Gastroesophageal sphincter (tissue), 4 donors: ENCODE results near the gene EIF3J. TPM values are rescaled to one million over a fixed set of nuclear protein-coding genes. Genes with fewer than 3 reads are reported as not detected.

Source experiments
- ATAC-seq: fragments of 150-250 bp; one replicate; pipeline ENCODE4 v1.9.1; 2016; ENCODE audit warnings: mild to moderate bottlenecking, moderate library complexity
- H3K27ac ChIP-seq, 4 donors: fragments of 200-600 bp; sonication (generic) in 3 of 4; 1 replicate in 3 of 4; 2 replicates in 1 of 4; pipeline ENCODE4 v1.5.1; 2016 to 2019
- H3K27me3 ChIP-seq: fragments of 200-600 bp; sonication (generic); one replicate; pipeline ENCODE4 v1.5.1; 2019
- H3K36me3 ChIP-seq, 2 donors: fragments of 200-600 bp; sonication (generic); one replicate each; pipeline ENCODE4 v1.5.1; 2019; ENCODE audit warnings: control low read depth in 1 of 2
- H3K4me1 ChIP-seq, 3 donors: fragments of 200-600 bp; sonication (generic); 1 replicate in 2 of 3; 2 replicates in 1 of 3; pipeline ENCODE4 v1.5.1; 2016 to 2019; ENCODE audit warnings: control low read depth in 2 of 3
- H3K4me3 ChIP-seq, 2 donors: fragments of 200-600 bp; sonication (generic); one replicate each; pipeline ENCODE4 v1.5.1; 2019; ENCODE audit warnings: mild to moderate bottlenecking in 1 of 2, moderate library complexity in 1 of 2
- H3K9me3 ChIP-seq, 3 donors: fragments of 200-600 bp; sonication (generic); one replicate each; pipeline ENCODE4 v1.5.1; 2017 to 2019; ENCODE audit warnings: control low read depth in 2 of 3
- EP300 ChIP-seq: sonication (generic); formaldehyde crosslinking; IDR thresholded peaks from one replicate; pipeline ENCODE4 v1.6.1; 2017; ENCODE audit warnings: antibody characterized with exemption, mild to moderate bottlenecking
- POLR2A ChIP-seq, 2 donors: fragments of 450-650 bp; IDR thresholded peaks; one replicate each; pipeline ENCODE4 v1.6.1; 2017; ENCODE audit warnings: antibody characterized with exemption in 2 of 2, mild to moderate bottlenecking in 2 of 2, moderate library complexity in 1 of 2
- POLR2AphosphoS5 ChIP-seq: sonication (generic); formaldehyde crosslinking; IDR thresholded peaks from one replicate; pipeline ENCODE4 v1.6.1; 2017; ENCODE audit warnings: antibody characterized with exemption
- WGBS, 2 donors: methylation state at CpG; one replicate each; pipeline ENCODE4 v1.1.5; 2018; ENCODE audit warnings: low coverage in 1 of 2; 5-methylcytosine and 5-hydroxymethylcytosine counted together
- total RNA-seq, 4 donors: library from RNA; depleted of rRNA; stranded (reverse); fragments of >200 nt; gene quantifications; one replicate each; pipeline ENCODE4 v1.1.0, GENCODE V29; 2016
- TF ChIP-seq, protein P1 (sequence below), 4 experiments: fragments of 200-600 bp in 2 of 4; fragments of 450-650 bp in 2 of 4; sonication (generic) in 1 of 4; IDR thresholded peaks; one replicate each; pipeline ENCODE4 v1.5.1; 2017 to 2019; ENCODE audit warnings: antibody characterized with exemption in 4 of 4, mild to moderate bottlenecking in 2 of 4, moderate library complexity in 2 of 4

EIF3J gene
- total RNA-seq, 4 donors from 2014 or later: 57.0 to 60.6 (median 57.0) TPM

DNA sequence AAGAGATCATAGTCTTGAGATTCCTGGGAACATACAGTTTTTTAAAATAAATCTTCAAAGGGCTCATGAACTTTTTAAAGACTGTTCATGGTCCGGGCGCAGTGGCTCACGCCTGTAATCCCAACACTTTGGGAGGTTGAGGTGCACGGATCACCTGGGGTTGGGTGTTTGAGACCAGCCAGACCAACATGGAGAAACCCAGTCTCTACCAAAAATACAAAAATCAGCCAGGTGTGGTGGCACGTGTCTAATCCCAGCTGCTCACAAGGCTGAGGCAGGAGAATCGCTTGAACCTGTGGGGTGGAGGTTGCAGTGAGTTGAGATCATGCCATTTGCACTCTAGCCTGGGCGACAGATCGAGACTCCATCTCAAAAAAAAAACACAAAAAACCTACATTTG is 41.4 kb upstream of the EIF3J start:
- TF ChIP-seq POLR2A (IDR thresholded peaks at IDR 0.05): no peak
- TF ChIP-seq, protein P1, sequence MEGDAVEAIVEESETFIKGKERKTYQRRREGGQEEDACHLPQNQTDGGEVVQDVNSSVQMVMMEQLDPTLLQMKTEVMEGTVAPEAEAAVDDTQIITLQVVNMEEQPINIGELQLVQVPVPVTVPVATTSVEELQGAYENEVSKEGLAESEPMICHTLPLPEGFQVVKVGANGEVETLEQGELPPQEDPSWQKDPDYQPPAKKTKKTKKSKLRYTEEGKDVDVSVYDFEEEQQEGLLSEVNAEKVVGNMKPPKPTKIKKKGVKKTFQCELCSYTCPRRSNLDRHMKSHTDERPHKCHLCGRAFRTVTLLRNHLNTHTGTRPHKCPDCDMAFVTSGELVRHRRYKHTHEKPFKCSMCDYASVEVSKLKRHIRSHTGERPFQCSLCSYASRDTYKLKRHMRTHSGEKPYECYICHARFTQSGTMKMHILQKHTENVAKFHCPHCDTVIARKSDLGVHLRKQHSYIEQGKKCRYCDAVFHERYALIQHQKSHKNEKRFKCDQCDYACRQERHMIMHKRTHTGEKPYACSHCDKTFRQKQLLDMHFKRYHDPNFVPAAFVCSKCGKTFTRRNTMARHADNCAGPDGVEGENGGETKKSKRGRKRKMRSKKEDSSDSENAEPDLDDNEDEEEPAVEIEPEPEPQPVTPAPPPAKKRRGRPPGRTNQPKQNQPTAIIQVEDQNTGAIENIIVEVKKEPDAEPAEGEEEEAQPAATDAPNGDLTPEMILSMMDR (IDR thresholded peaks at IDR 0.05): no peak
- TF ChIP-seq EP300: no peak
- TF ChIP-seq POLR2AphosphoS5: no peak
- Histone ChIP-seq H3K9me3 (no peaks in the 10 kb centered on the region), H3K4me1 (no peaks in the 10 kb centered on the region), H3K27me3 (no peaks in the 10 kb centered on the region), H3K36me3 (peaks cover 0 to 97% of the 10 kb centered on the region in 2 donors), H3K27ac (no peak overlapping the region), H3K4me3 (no peak overlapping the region)
- ATAC-seq: no peak
- WGBS, 2 donors: 88 to 98% methylated on average over 7 to 8 of the region's 8 CpGs

DNA sequence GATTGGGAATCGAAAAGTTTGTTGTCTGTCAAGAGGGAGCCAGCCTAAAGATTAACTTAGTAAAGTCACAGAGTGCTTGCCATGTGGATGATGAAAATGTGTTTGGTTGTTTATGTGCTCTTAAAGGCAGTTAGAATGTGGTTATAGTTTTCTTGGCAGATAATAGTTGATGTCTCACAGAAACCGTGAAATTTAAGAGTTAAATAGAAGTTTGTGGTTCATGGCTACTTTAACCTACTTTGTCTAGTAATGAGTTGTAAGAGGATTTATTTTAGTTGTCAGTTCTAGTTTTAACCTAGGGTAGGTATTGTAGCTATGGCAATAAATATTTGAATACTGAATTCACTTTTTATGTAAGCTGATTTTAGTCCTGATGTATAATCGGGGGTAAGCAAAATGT is 36.4 kb upstream of the EIF3J start:
- peaks cover 0 to 68% of the 10 kb centered on the region in 2 donors for H3K36me3 ChIP-seq
- no peaks in the 10 kb centered on the region for H3K9me3 ChIP-seq
- H3K27me3 ChIP-seq: no peaks in the 10 kb centered on the region
- no peaks in the 10 kb centered on the region for H3K4me1 ChIP-seq
- ATAC-seq: no peak
- TF ChIP-seq EP300 (no peak), POLR2A (IDR thresholded peaks at IDR 0.05) (no peak), POLR2AphosphoS5 (no peak)
- TF ChIP-seq, protein P1 (IDR thresholded peaks at IDR 0.05): no peak
- 71 to 73% methylated on average over 2 to 3 of the region's 3 CpGs for WGBS, 2 donors
- H3K4me3 ChIP-seq: no peak overlapping the region
- H3K27ac ChIP-seq: no peak overlapping the region

DNA sequence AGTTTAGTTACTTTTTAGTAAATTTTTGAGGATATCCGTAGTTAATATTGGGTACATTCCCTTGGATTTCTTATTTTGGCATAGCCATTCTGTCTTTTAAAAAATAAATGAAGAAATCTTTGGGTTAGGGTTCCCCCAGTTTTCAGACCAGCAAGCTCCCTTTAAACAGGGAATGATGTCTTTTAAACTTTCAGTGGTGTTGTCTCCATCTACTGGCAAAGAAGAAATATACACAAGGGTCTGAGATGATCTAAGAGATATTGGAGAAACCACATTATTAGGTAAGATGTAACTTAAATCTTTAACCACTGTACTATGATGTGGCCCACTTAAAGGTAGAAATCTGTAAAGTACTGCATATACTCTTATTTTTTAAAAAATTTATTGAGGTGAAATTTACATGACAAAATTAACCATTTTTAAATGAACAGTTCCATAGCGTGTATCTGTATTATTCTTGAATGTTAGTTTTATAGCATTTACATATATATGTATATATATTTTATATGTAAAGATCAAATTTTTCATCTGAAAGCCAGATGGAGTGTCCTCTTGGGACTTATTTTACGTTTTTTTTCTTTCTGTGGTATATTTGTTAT is 35.1 kb upstream of the EIF3J start:
- WGBS, 2 donors: 69 to 81% methylated on average over 2 to 3 of the region's 3 CpGs
- H3K4me3 ChIP-seq: no peak overlapping the region
- H3K4me1 ChIP-seq: no peaks in the 10 kb centered on the region
- no peak for ATAC-seq
- H3K27me3 ChIP-seq: no peaks in the 10 kb centered on the region
- peaks cover 0 to 63% of the 10 kb centered on the region in 2 donors for H3K36me3 ChIP-seq
- no peak overlapping the region for H3K27ac ChIP-seq
- TF ChIP-seq POLR2AphosphoS5 (no peak), POLR2A (IDR thresholded peaks at IDR 0.05) (no peak), EP300 (no peak)
- TF ChIP-seq, protein P1 (IDR thresholded peaks at IDR 0.05): peak; percentile 36 to 69 (median 54)
- H3K9me3 ChIP-seq: no peaks in the 10 kb centered on the region

DNA sequence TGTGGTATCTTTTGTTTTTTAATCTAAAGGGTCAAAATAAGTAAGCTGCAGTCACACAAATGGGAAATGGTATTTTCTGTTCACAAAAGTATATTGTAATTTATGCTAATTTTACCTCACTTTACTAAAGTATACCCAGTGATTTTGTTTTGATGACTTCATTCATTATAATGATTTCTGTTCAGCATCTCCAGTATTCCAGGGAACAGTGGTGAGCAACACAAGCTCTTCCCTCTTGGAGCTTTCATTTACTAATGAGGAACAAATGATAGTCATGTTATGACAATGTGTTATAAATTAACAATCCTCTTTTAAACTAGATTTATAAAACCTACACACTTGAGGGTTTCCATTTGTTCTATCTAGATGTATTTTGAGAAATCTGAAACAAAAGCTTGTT is 20.5 kb upstream of the EIF3J start:
- H3K27ac ChIP-seq: no peak overlapping the region
- H3K4me3 ChIP-seq: no peak overlapping the region
- no peaks in the 10 kb centered on the region for H3K27me3 ChIP-seq
- ATAC-seq: no peak
- no peaks in the 10 kb centered on the region for H3K4me1 ChIP-seq
- TF ChIP-seq POLR2A (IDR thresholded peaks at IDR 0.05): no peak
- TF ChIP-seq, protein P1 (IDR thresholded peaks at IDR 0.05): no peak
- TF ChIP-seq EP300: no peak
- TF ChIP-seq POLR2AphosphoS5: no peak
- H3K9me3 ChIP-seq: no peaks in the 10 kb centered on the region
- peaks cover 0 to 60% of the 10 kb centered on the region in 2 donors for H3K36me3 ChIP-seq

DNA sequence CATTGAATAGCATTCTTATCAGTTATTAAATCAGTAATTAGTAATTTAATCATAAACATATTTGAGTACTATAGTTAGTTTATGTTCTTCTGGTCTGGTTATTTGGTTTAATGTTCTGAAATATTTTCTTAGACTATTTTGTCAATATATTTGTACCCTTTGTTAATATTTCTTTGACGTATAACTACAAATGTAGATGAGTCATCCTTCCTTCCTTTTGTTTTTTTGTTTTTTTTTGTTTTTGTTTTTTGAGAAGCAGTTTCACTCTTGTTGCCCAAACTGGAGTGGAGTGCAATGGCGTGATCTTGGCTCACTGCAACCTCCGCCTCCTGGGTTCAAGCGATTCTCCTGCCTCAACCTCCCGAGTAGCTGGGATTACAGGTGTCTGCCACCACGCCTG is 17.4 kb upstream of the EIF3J start:
- WGBS, 2 donors: 91 to 97% methylated on average over 3 to 6 of the region's 6 CpGs
- peaks cover 0 to 82% of the 10 kb centered on the region in 2 donors for H3K36me3 ChIP-seq

More for the DNA sequence above, 17.4 kb upstream of the EIF3J start:
- ATAC-seq: no peak
- Histone ChIP-seq H3K27me3 (no peaks in the 10 kb centered on the region), H3K27ac (no peak overlapping the region), H3K4me1 (no peaks in the 10 kb centered on the region), H3K9me3 (no peaks in the 10 kb centered on the region), H3K4me3 (no peak overlapping the region)
- TF ChIP-seq EP300 (no peak), POLR2AphosphoS5 (no peak), POLR2A (IDR thresholded peaks at IDR 0.05) (no peak)
- TF ChIP-seq, protein P1 (IDR thresholded peaks at IDR 0.05): no peak
